GM12891 (cell line): ENCODE data around the gene KIAA1958.

ENCODE experiments used
- POLR2A ChIP-seq: IDR thresholded peaks from 2 replicates; pipeline ENCODE4 v1.6.1; 2011; ENCODE audit warnings: low read depth, low read length, control low read depth
- POLR2AphosphoS5 ChIP-seq: IDR thresholded peaks from 2 replicates; pipeline ENCODE4 v1.6.1; 2011; ENCODE audit warnings: low read depth, low read length, control low read depth
- TAF1 ChIP-seq: IDR thresholded peaks from 2 replicates; pipeline ENCODE4 v1.6.1; 2011; ENCODE audit warnings: low read depth, low read length, control low read depth

GRCh38 chr9:112655668-112656067 is 169.0 kb downstream of the KIAA1958 start:
- no peak for TF ChIP-seq POLR2AphosphoS5
- no peak for TF ChIP-seq TAF1
- TF ChIP-seq POLR2A = no peak
